Stimulated activated naive B cell treated with anti-CD40 and anti-IgM and Interleukin-4, amounts not matched to agents 10 μg/mL and 1 μg/mL and 100 μg/mL, for 72 hours (primary cell): ENCODE measurements around the gene PTPRD.

Experiments used
- ATAC-seq, 2 donors: fragments of 150-1000 bp; cut with Tn5 transposase; replicated peaks; 2 replicates each; pipeline ENCODE4 v1.10.0; 2021; ENCODE audit warnings: moderate library complexity in 1 of 2
- DNase-seq: peaks from one replicate; pipeline ENCODE4 v3.0.0; 2021
- H3K27ac Mint-ChIP-seq: one replicate; pipeline ENCODE4 v1.8.0; 2022; ENCODE audit warnings: mild to moderate bottlenecking, mixed read lengths
- H3K27me3 Mint-ChIP-seq, 2 donors: one replicate each; pipeline ENCODE4 v1.8.0; 2022; ENCODE audit warnings: mixed read lengths in 2 of 2
- H3K36me3 Mint-ChIP-seq, 2 donors: one replicate each; pipeline ENCODE4 v1.8.0; 2022; ENCODE audit warnings: mixed read lengths in 2 of 2, mild to moderate bottlenecking in 1 of 2
- H3K4me1 Mint-ChIP-seq, 2 donors: one replicate each; pipeline ENCODE4 v1.8.0; 2022; ENCODE audit warnings: mixed read lengths in 2 of 2, mild to moderate bottlenecking in 1 of 2
- H3K4me3 Mint-ChIP-seq, 2 donors: one replicate each; pipeline ENCODE4 v1.8.0; 2022; ENCODE audit warnings: mild to moderate bottlenecking in 2 of 2, mixed read lengths in 2 of 2, moderate library complexity in 1 of 2
- H3K9me3 Mint-ChIP-seq, 2 donors: one replicate each; pipeline ENCODE4 v1.8.0; 2022; ENCODE audit warnings: mixed read lengths in 2 of 2, mild to moderate bottlenecking in 1 of 2

The PTPRD gene

DNA sequence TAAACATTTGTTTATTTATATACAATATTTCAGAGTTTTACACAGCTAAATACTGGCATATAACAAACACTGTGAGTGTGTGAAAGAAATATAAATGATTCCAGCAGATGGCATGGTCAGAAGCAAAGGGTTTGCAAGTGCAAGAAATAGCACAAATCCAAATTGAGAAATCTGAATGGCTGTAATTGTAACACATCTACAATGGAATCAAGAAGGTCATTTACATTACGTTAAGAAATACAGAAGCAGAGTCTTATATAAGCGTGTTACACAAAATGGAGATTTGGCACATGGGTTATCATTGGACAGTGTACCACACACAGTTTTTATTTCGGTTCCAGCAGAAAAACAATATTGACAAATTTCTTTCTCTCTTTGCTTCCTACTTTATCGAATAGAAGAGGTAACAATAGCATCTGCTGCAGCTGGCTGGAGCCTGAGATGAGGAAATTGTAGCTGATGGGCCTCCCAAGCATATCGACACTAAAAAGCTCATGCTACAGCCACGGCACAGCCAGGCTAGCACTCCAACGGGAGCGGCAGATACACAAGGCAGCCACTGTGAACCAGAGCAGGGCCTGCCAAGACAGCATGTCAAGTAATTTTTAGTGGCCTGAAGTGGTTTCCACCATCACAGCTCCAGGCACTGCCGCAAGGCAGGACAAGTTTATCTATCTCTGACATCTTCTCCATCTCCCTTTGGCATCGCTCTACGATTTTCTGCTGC lies 2248.6 kb downstream of the PTPRD start:
- no peak for ATAC-seq

DNA sequence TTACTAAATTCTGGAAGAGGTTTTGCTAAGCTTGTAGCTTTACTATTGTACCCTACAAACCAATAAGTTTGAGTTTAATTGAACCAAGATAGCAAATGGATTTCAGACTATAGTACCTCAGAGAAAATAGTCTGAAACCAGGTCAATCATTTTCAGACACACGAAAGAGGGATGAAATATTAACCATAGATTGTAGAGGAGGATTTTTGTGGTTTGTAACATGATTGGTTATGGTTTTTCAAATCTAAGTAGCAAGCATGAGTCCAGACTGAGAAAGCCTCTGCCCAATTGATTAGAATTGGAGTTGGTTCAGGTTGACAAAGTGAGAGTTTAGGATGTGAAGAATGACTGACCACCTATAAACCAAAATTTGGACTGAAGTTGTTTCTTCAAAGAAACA lies 2250.6 kb downstream of the PTPRD start:
- DNase-seq (no peak), ATAC-seq (no peak)
- Mint-ChIP-seq H3K27ac (no peak overlapping the region), H3K4me1 (peaks cover 0 to 2% of the 10 kb centered on the region in 2 donors), H3K9me3 (no peaks in the 10 kb centered on the region), H3K4me3 (no peak overlapping the region), H3K36me3 (no peaks in the 10 kb centered on the region), H3K27me3 (no peaks in the 10 kb centered on the region)

More for the DNA sequence above, 2248.6 kb downstream of the PTPRD start:
- Mint-ChIP-seq H3K4me1 (peaks cover 0 to 2% of the 10 kb centered on the region in 2 donors), H3K4me3 (no peak overlapping the region), H3K27me3 (no peaks in the 10 kb centered on the region), H3K27ac (no peak overlapping the region), H3K9me3 (no peaks in the 10 kb centered on the region), H3K36me3 (no peaks in the 10 kb centered on the region)
- DNase-seq, result no peak

DNA sequence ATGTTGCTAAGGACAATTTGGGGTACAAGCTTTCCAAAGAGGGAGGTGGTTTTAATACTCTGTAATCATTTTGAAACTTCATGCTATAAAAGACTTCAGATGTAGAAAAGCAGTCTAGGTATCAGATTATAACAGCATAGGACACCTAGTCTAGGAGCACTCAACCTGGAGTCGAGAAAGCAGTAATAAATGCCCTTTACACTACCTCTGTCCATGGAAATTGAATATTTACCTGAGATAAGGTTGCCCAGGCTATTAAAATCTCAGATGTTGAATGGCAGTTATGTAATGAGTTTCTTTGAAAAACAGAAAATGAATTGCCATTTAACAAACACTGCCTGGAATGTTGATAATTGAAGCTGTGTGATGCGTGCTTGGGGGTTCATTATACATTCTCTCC lies 2251.4 kb downstream of the PTPRD start:
- H3K27ac Mint-ChIP-seq, result no peak overlapping the region
- no peak overlapping the region for H3K4me3 Mint-ChIP-seq
- no peak for DNase-seq
- no peaks in the 10 kb centered on the region for H3K27me3 Mint-ChIP-seq
- H3K9me3 Mint-ChIP-seq, result no peaks in the 10 kb centered on the region
- no peak for ATAC-seq
- no peaks in the 10 kb centered on the region for H3K4me1 Mint-ChIP-seq
- no peaks in the 10 kb centered on the region for H3K36me3 Mint-ChIP-seq

DNA sequence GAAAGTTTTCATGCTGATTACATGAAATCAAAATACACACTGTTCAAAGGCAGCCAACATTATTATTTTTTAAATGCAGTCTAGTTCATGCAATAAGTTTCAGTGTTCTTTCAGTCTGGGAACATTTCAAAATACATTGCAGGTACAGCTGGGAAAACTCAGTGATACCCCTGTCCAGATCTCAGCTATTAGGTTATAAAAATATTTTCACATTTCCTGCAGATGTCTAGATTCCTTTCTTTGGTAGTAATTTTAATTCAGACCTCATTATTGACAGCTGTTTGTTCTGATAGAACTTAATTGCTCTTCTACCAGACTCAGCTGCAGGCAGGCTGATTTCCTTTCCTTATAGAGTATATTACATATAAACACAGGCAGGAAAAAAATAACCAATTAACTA lies 2256.4 kb downstream of the PTPRD start:
- no peaks in the 10 kb centered on the region for H3K27me3 Mint-ChIP-seq
- no peak overlapping the region for H3K27ac Mint-ChIP-seq
- no peaks in the 10 kb centered on the region for H3K9me3 Mint-ChIP-seq
- DNase-seq, result no peak
- H3K36me3 Mint-ChIP-seq, result no peaks in the 10 kb centered on the region
- no peak overlapping the region for H3K4me3 Mint-ChIP-seq
- ATAC-seq, result no peak
- H3K4me1 Mint-ChIP-seq, result no peaks in the 10 kb centered on the region

DNA sequence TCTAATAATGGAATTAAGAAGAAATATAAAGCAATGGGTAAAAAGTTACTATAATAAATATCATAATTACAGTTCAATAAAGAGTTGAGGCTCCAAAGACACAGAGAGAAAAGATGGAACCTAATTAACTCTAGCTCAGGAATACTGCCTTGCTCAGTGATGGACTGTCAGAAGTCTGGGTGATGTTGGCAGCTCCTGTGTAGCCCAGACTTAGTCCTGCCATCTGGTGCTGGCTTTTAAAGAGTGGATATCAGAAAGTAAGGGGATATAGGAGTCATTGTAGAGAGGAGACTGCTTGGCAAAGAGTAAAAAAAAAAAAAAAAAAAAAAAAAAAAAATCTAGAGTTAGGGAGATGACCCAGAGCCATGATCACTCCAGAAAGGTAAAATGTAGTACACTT lies 2261.4 kb downstream of the PTPRD start:
- DNase-seq (no peak), ATAC-seq (no peak)
- Mint-ChIP-seq H3K27me3 (peaks cover 0 to 5% of the 10 kb centered on the region in 2 donors), H3K4me1 (no peaks in the 10 kb centered on the region), H3K9me3 (no peaks in the 10 kb centered on the region), H3K4me3 (no peak overlapping the region), H3K36me3 (no peaks in the 10 kb centered on the region), H3K27ac (no peak overlapping the region)

DNA sequence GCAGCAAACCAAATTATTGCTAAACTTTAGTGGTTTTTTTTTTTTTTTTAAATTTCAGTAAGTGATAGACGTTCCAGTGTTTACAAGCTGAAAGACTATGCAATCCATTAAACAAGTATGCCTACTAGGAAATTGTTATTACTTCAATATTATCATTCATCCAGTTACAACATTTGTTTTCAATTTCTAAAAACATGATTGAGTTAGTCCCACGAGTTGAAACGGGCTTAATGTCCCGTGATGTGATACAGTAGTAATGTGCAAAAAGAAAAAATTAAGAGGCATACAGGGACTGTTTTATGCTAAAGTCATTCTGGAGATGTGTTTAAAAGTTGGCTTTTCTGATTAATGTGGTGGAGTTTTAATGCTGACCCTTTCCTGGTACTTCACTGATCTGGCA lies 2262.9 kb downstream of the PTPRD start:
- H3K36me3 Mint-ChIP-seq, result no peaks in the 10 kb centered on the region
- H3K9me3 Mint-ChIP-seq, result no peaks in the 10 kb centered on the region
- no peak overlapping the region for H3K27ac Mint-ChIP-seq
- no peak overlapping the region for H3K4me3 Mint-ChIP-seq
- ATAC-seq (no peak), DNase-seq (no peak)
- H3K4me1 Mint-ChIP-seq, result no peaks in the 10 kb centered on the region
- peaks cover 0 to 5% of the 10 kb centered on the region in 2 donors for H3K27me3 Mint-ChIP-seq

DNA sequence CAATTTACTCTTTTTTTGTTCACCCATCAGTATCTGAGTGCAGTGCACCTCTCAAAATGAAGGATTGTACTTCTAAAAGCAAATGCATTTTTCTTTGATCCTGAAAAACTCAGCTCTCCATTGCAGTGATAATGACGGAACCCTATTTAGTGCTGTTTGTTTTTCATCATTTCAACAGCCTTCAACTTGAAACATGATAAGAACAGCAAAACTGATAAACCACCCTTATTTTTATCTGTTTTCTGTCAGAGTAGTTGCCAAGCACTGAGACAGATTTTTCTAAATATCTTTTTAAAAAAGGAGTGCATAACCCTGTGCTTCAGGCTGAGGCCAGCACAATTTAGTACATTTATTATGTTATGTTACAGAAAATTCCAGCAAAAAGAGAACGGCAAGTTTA lies 2263.4 kb downstream of the PTPRD start:
- ATAC-seq (no peak), DNase-seq (no peak)
- Mint-ChIP-seq H3K36me3 (no peaks in the 10 kb centered on the region), H3K27ac (no peak overlapping the region), H3K27me3 (peaks cover 0 to 5% of the 10 kb centered on the region in 2 donors), H3K9me3 (no peaks in the 10 kb centered on the region), H3K4me1 (no peaks in the 10 kb centered on the region), H3K4me3 (no peak overlapping the region)

DNA sequence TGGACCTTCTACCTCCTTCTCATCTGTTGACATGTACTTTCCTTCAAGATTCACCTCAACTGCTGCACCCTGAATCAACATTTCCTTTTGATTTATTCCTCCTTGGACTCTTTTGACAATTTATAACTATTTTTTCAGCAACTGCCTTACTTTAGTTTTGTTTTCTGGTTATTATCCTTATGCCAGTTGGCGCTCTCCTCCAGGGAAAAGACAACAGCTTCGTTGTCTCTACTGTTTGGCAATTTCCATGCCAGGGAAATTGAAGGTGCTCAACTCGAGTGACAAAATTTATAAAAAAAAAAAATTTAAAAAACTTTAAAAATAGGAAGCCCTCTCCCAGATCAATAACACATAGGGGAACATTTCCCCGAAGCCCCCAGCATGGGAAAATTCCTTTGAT lies 2264.0 kb downstream of the PTPRD start:
- Mint-ChIP-seq H3K4me3 (no peak overlapping the region), H3K4me1 (no peaks in the 10 kb centered on the region), H3K36me3 (no peaks in the 10 kb centered on the region), H3K9me3 (no peaks in the 10 kb centered on the region), H3K27me3 (peaks cover 0 to 5% of the 10 kb centered on the region in 2 donors), H3K27ac (no peak overlapping the region)
- ATAC-seq (no peak), DNase-seq (no peak)

DNA sequence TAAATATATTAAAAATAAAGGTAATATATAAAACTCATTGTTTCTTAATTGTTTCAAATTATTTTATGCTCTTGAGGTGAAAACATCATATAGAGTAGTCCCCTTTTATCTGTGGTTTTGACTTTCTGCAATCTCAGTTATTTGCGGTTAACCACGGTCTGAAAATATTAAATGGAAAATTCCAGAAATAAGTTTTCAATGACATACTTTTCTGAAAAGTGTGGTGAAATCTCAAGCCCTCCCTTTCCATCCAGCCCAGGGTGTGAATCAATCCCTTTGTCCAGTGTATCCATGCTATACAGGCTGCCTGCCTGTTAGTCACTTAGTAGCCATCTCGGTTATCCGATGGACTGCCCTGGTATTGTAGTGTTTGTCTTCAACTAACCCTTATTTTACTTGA lies 2266.5 kb downstream of the PTPRD start:
- ATAC-seq (no peak), DNase-seq (no peak)
- Mint-ChIP-seq H3K4me3 (no peak overlapping the region), H3K27ac (no peak overlapping the region), H3K27me3 (peaks cover 0 to 5% of the 10 kb centered on the region in 2 donors), H3K36me3 (no peaks in the 10 kb centered on the region), H3K9me3 (no peaks in the 10 kb centered on the region), H3K4me1 (no peaks in the 10 kb centered on the region)

DNA sequence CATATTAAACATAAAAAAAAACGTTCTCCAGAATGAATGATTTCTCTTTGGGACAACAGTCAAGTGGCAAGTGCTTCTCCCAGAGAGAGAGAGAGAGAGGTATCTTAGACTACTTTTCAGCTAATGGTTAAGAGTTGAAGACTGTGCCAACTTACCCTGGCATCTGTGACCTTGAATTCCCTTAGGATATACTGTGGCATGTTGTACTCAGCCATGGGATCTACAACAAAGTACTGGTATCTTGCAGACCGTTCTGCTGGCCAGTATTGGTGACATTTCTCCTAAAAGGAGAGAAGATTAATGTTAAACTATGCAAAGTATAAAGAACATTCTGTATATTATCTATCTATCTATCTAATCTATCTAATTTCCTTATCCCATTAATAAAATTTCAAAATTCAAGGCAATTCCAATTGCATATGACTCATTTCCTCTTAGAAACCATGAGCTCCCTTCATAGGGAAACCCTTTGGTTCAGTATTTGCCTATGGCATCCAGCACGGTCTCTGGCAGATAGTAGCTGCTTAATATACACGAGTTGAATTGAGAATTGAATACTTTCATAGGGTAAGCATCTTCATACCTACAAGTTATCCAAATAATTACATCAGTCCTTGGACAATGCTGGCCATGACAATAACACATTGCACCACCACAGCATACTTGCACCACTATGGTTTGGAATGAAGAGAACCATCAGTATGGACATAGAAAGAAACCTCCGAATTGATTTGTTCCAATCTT lies 2273.9 kb downstream of the PTPRD start:
- H3K27me3 Mint-ChIP-seq, result no peaks in the 10 kb centered on the region
- no peak overlapping the region for H3K4me3 Mint-ChIP-seq
- no peak for ATAC-seq
- H3K27ac Mint-ChIP-seq, result no peak overlapping the region
- no peak for DNase-seq
- no peaks in the 10 kb centered on the region for H3K9me3 Mint-ChIP-seq
- no peaks in the 10 kb centered on the region for H3K36me3 Mint-ChIP-seq
- peaks cover 0 to 7% of the 10 kb centered on the region in 2 donors for H3K4me1 Mint-ChIP-seq

DNA sequence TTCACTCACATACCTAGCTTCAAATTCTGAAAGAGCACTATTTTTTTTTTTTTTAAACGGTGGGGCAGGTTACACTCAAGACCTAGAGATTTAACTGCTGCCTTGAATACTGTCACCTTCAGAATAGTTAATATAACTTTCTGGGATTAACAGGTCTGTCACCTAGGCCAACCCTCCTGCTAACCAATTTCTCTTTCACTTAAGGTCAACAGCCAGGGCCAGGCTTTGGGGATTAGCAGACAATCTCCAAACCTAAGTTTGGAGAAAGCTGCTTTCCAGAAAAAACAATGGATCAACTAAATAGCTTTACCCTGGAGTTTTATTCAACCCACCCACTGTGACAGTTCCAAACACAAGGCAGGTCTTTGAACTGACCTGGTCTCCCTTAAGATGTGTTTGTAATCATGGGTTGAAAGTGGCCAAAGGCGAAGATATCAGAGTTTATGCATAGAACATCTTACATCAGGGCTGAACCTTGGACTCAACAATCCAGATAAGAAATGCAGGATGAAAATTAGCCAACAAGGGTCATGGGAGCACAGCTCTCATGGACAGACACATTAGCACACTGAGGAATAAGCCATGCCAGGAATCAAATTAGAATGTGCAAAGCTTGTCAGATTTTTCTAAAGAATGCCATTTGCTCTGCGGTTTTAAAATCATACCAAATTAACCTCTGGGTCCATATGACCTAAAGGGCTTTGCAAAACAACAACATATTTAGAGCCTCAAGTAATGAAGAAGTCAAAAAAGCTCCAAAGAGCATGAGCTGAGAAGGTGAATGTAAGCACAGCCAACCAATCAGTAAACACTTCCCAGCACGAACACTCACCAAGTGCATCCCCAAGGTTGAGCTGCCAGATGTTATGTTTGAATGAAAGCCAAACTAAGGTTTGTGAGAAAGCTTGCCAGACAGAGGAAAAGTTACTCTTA lies 2274.7 kb downstream of the PTPRD start:
- Mint-ChIP-seq H3K27ac (no peak overlapping the region), H3K9me3 (no peaks in the 10 kb centered on the region), H3K27me3 (no peaks in the 10 kb centered on the region), H3K36me3 (no peaks in the 10 kb centered on the region), H3K4me1 (peaks cover 0 to 7% of the 10 kb centered on the region in 2 donors), H3K4me3 (no peak overlapping the region)
- ATAC-seq (no peak), DNase-seq (no peak)

DNA sequence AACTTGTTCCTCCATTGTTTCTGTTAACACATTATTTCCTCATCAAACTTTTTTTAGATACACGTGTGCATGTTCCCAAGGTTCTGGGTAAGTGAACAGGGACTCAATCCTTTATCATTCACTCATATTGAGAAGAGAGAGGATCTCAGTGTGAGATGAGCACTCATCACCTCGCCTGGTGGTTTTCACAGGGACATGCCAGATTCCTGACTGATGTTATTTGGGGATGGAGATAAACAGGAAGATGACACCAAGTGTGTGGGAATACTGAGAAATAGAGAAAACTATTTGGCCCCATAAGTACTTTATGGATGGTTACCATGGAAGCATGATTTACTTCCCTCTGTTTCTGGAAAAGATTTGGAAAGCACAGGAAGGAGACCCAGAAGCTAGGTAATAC lies 2279.9 kb downstream of the PTPRD start:
- H3K36me3 Mint-ChIP-seq, result no peaks in the 10 kb centered on the region
- ATAC-seq, result no peak
- peaks cover 0 to 5% of the 10 kb centered on the region in 2 donors for H3K27me3 Mint-ChIP-seq
- H3K4me3 Mint-ChIP-seq, result no peak overlapping the region
- H3K4me1 Mint-ChIP-seq, result peaks cover 0 to 7% of the 10 kb centered on the region in 2 donors
- no peak overlapping the region for H3K27ac Mint-ChIP-seq
- peaks cover 0 to 4% of the 10 kb centered on the region in 2 donors for H3K9me3 Mint-ChIP-seq
- no peak for DNase-seq

DNA sequence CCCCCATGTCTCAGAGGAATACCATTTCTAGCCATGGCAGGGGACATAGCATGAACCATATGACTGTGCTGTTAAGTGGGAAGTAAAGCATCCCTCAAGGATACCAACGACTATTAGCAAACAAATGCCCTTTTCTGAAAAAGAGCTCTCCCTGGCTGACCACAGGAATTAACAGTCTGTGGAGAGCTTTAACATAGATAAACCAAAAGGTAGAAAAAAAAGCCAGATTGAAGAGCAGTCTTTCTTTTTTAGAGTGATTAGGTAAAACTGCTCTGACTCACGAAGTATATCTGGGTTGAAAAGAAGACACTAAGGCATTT lies 2280.5 kb downstream of the PTPRD start:
- H3K4me3 Mint-ChIP-seq, result no peak overlapping the region
- H3K4me1 Mint-ChIP-seq, result peaks cover 0 to 7% of the 10 kb centered on the region in 2 donors
- no peaks in the 10 kb centered on the region for H3K36me3 Mint-ChIP-seq
- no peak for DNase-seq
- peaks cover 0 to 4% of the 10 kb centered on the region in 2 donors for H3K9me3 Mint-ChIP-seq
- no peak for ATAC-seq
- peaks cover 1 to 5% of the 10 kb centered on the region in 2 donors for H3K27me3 Mint-ChIP-seq
- no peak overlapping the region for H3K27ac Mint-ChIP-seq

DNA sequence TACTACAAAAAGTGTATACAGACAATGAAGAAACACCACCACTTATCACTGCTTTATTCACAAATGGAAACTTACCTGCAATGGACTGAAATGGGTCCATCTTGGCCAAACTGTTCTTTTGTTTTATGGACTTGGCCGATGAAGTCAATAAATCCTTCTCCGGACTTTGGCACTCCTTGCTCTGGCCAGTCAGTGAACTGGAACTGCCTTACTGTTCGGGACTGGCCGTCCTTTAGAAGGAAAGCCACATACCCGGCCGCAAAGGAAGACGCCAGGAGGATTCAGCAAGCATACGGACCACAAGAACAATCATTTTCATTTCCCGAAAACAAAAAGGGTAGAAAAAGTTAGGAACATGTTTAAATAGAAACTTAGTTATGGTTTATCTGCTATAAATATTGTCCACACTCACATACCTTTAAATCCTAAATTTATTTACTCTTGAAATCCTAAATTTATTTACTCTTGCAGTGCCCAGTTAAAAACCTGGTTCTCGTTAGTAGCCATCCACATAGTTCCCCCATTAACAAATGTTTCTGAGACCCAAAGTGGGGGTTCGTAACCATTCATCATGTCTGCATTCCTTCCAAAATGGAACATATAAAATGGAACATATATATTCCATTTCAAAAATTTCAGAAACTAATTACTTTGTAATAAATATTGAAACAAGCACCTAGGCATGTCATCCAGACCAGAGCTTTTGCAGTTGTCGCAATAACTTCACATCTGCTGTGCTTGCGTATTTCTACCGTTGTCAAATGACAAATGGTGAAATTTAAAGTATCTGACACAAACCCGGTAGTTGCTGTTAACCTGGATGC lies 2281.1 kb downstream of the PTPRD start:
- H3K36me3 Mint-ChIP-seq, result no peaks in the 10 kb centered on the region
- H3K4me1 Mint-ChIP-seq, result peaks cover 0 to 7% of the 10 kb centered on the region in 2 donors
- ATAC-seq, result no peak
- peaks cover 0 to 4% of the 10 kb centered on the region in 2 donors for H3K9me3 Mint-ChIP-seq
- H3K27ac Mint-ChIP-seq, result no peak overlapping the region
- peaks cover 5 to 7% of the 10 kb centered on the region in 2 donors for H3K27me3 Mint-ChIP-seq
- no peak overlapping the region for H3K4me3 Mint-ChIP-seq
- no peak for DNase-seq
